IPS-20b (cell line): Measurements from ENCODE around the gene GPR31.
"Not testable (repeated sequence)": the region's sequence is repeated elsewhere in the genome, so short reads cannot be mapped to it uniquely, and the experiment has no call there.

Experiments
- H3K27ac ChIP-seq: one replicate; pipeline ENCODE4 v1.5.1; 2013; ENCODE audit warnings: low read length
- H3K27me3 ChIP-seq: 2 replicates; pipeline ENCODE4 v1.6.1; 2013; ENCODE audit warnings: mild to moderate bottlenecking, low read length, inconsistent platforms; ENCODE audit not compliant: insufficient read depth
- H3K36me3 ChIP-seq: 2 replicates; pipeline ENCODE4 v1.6.1; 2013; ENCODE audit warnings: low read depth, mild to moderate bottlenecking, inconsistent platforms, low read length, moderate library complexity; ENCODE audit not compliant: insufficient read depth
- H3K4me1 ChIP-seq: 2 replicates; pipeline ENCODE4 v1.6.1; 2013; ENCODE audit warnings: mild to moderate bottlenecking, control low read depth, inconsistent platforms, low read length, moderate library complexity; ENCODE audit not compliant: insufficient read depth
- H3K4me3 ChIP-seq: 2 replicates; pipeline ENCODE4 v1.5.1; 2013; ENCODE audit warnings: mild to moderate bottlenecking, low read length, inconsistent platforms
- H3K9ac ChIP-seq: 2 replicates; pipeline ENCODE4 v1.6.1; 2013; ENCODE audit warnings: low read depth, mild to moderate bottlenecking, inconsistent platforms, low read length, moderate library complexity
- H3K9me3 ChIP-seq: 2 replicates; pipeline ENCODE4 v1.6.1; 2013; ENCODE audit warnings: mild to moderate bottlenecking, low read depth, low read length, inconsistent platforms; ENCODE audit not compliant: insufficient read depth

The GPR31 gene

DNA sequence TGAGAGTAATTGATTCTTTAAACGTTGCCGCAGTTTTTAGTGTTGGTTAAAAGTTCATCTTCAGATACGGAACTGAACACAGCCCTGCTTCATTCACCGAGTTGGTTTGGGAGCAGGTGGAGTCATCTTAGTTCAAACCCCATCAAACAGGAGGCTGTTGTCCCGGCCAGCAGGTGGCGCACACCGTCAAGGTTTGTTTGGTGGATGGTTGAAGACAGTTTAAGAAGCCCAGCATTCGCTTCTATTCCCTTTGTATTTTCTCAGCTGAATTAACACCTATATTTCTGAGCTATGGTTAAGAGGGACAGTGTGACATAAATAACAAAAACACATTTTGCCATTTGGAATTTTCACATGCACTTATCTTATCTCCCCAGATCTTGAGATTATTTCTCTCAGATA is 25.1 kb upstream of the GPR31 start:
- not testable (repeated sequence) for H3K9ac ChIP-seq, H3K27me3 ChIP-seq, H3K4me1 ChIP-seq, H3K9me3 ChIP-seq, H3K27ac ChIP-seq, H3K36me3 ChIP-seq, H3K4me3 ChIP-seq

DNA sequence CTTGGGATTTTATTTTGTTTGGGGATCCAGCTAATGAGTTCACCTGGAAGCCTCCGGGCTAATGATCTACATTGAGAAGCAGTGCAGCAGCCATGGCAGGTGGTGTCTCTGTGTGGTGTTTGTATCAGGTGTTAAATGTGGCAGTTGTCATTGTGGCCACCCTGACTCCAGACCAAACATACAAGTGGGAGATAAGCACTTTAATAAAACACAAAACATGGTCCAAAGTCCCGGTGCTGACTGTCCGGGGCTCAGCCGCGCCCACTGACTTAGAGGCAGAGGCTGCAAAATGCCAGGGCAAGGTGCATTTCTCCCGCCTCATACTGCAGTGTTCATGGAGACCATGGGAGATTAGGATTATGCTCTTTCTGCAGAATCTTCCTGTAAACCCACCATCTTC is 23.6 kb upstream of the GPR31 start:
- not testable (repeated sequence) for H3K9ac ChIP-seq, H3K27ac ChIP-seq, H3K27me3 ChIP-seq

DNA sequence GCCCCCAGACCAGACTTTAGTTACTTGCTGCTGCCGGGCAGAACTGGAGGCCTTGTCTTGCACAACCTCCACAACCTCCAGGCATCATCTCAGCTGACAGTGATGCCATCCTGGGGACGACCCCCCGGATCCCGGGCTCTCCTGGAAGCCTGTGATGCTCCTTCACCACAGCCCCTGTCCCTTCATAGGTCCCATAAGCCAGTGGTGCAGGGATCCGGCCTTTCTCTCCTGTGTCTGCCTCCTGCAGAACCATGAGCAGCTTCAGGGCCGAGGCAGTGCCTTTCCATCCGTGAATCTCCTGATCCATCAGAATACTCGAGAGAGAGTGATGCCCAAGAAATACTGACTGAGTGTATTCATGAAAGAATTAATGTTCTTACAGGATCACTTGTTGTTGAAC is 22.3 kb upstream of the GPR31 start:
- H3K4me3 ChIP-seq, H3K9ac ChIP-seq, H3K27ac ChIP-seq, H3K4me1 ChIP-seq, H3K36me3 ChIP-seq, H3K9me3 ChIP-seq, H3K27me3 ChIP-seq: not testable (repeated sequence)

More for the DNA sequence above, 23.6 kb upstream of the GPR31 start:
- not testable (repeated sequence) for H3K36me3 ChIP-seq, H3K9me3 ChIP-seq, H3K4me3 ChIP-seq, H3K4me1 ChIP-seq

DNA sequence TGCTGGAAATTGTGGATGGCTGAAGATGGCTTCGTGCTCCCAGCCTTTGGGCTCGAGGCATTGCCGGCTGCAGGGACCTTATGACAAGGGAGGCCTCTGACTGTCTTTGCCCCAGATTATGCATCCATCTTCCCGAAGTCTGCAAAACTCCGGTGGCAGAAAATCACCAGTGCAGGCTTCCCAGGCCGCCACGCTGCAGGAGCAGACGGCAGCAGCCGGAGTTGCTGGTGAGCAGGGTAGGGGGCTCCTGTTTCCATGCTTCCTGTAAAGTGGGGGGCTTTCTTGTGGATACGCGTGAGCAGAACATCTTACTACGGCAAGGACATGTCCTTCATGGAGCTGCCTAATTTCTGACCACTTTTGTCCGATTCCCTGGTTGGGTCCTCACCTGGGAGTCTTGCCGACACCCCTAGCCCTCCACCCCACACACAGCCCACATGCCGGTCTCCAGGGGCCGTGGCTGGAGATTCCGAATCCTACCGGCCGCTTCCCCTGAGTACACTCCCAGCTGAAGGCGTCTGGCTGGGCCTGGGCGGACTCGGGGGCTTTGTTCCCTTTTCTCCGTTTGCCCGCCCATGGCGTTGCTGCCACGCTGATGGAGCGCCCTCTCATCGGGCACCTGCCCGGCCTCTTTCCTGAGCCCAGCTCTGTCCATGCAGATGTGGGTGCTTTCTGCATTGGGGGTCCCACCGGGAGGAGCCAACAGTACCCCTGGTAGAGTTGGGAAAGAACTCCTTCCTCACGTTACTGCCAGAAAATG is 21.3 kb upstream of the GPR31 start:
- not testable (repeated sequence) for H3K27me3 ChIP-seq, H3K4me1 ChIP-seq, H3K9ac ChIP-seq, H3K4me3 ChIP-seq, H3K27ac ChIP-seq, H3K36me3 ChIP-seq, H3K9me3 ChIP-seq

DNA sequence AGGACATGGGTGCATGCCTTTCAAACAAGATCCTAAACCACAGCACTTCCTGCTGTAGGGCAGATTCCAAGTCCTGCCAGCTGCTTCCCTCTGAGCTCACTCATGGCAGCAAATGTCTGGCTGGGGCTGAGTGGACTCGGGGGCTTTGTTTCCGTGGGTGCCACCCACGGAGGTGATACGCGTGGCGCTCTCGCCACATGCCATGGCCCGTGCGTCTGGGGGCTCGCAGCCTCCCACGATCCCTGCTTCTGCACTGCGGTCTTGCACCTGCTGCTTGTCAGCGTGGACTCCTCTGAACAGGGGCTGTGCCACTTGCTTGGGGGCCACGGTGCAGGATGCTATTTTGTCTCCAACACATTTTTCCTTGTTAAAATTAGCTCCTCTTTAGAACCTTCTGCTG is 19.5 kb upstream of the GPR31 start:
- H3K27me3 ChIP-seq, H3K27ac ChIP-seq, H3K9ac ChIP-seq, H3K4me3 ChIP-seq, H3K4me1 ChIP-seq, H3K9me3 ChIP-seq, H3K36me3 ChIP-seq: not testable (repeated sequence)

DNA sequence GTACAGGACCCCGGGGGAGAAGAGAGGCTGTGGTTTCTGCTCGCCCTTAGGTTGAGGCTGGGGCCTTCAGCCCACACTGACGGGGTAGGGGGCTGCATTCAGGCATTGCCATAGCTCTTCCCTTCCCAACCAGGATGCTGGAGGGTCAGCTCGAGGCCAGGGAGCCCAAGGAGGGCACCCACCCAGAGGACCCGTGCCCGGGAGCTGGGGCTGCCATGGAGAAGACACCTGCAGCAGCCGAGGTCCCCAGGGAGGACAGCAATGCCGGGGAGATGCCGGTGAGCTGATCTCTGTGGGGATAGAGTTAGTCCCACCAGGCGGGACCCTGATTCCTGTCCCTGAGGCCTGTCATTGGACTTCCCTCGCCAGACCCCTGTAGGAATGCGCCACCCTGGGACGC is 14.2 kb upstream of the GPR31 start:
- H3K27me3 ChIP-seq, H3K36me3 ChIP-seq, H3K27ac ChIP-seq: not testable (repeated sequence)

DNA sequence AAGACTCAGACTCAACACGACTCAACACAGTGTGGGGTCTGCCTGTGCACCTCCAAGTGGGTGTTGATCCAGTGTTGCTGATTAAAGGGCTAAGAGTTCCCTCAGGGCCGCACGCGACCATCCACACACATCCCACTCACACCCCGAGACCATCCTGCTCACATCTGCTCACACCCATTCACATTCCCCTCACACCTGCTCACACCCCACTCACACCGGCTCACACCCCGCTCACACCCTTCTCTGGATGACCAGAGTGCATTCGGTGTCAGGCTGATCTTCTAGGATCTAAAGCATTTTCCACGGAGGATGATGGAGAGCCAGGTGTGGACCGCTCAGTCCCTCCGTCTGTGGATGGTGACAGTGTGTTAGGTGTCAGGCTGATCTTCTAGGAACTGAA is 13.5 kb upstream of the GPR31 start:
- not testable (repeated sequence) for H3K9ac ChIP-seq, H3K27ac ChIP-seq, H3K36me3 ChIP-seq, H3K9me3 ChIP-seq, H3K27me3 ChIP-seq, H3K4me1 ChIP-seq, H3K4me3 ChIP-seq

More for the DNA sequence above, 14.2 kb upstream of the GPR31 start:
- not testable (repeated sequence) for H3K9ac ChIP-seq, H3K4me3 ChIP-seq, H3K4me1 ChIP-seq, H3K9me3 ChIP-seq

DNA sequence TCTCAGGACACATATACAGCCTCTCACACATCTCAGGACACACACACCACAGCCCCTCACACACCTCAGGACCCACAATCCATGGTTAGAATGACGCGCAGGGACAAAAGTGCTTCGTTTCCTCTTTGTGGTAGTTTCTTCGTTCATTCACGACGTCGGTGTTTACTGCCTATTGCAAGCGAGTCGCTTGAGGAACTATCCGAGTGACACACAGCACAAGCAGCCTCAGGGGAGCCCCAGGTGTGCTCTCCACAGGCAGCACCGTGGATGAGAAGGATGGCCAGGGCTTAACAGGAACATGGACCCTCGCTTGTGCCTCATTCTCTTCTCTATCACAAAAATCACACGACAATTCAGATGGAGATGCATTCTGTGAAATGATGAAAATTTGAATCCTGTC is 12.1 kb upstream of the GPR31 start:
- not testable (repeated sequence) for H3K9me3 ChIP-seq, H3K36me3 ChIP-seq, H3K27me3 ChIP-seq, H3K4me1 ChIP-seq, H3K4me3 ChIP-seq, H3K9ac ChIP-seq, H3K27ac ChIP-seq

DNA sequence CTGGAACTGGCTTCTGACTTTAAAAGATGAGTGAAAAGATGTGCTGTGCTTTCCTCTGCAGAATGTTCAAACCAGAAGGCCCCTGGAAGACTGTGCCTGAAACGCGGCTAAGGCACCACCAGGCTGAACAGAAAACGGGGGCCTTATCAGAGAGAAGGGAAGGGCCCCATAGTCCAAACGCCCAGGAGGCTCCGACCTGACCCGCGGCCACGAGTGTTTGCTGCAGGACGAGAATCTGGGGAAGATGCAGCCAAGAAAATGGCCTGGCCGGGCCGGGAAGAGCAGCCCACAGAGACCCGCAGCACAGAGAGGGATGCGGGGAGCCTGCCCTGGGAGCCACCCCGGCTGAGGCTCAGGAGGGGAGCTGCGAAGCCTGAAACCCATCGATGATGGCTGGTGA is 10.5 kb upstream of the GPR31 start:
- peaks cover 22% of the 10 kb centered on the region; the same call in 1 of the 2 replicates for H3K4me1 ChIP-seq
- H3K27me3 ChIP-seq, H3K9me3 ChIP-seq, H3K4me3 ChIP-seq, H3K9ac ChIP-seq, H3K27ac ChIP-seq, H3K36me3 ChIP-seq: not testable (repeated sequence)

DNA sequence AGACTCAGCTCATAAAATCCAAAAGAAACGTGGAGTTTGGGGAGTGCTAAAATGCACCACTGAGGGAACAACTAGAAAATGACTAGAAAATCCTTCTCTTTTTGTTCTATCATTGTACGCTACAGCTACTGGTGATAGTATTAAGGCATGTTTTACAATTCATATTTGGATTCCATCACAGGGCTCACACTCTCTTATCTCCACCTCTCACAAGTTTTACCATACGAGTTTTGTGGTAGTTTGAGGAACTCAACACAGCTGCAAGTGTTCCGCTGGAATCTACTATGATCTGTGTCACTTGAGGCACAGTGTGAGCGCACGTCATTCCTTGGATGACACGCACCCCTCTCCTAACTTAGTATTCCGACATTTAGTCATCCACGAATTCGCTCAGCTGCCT is 9.9 kb upstream of the GPR31 start:
- H3K27ac ChIP-seq, H3K4me3 ChIP-seq, H3K36me3 ChIP-seq, H3K27me3 ChIP-seq, H3K9me3 ChIP-seq, H3K9ac ChIP-seq: not testable (repeated sequence)
- H3K4me1 ChIP-seq: peaks cover 28% of the 10 kb centered on the region

DNA sequence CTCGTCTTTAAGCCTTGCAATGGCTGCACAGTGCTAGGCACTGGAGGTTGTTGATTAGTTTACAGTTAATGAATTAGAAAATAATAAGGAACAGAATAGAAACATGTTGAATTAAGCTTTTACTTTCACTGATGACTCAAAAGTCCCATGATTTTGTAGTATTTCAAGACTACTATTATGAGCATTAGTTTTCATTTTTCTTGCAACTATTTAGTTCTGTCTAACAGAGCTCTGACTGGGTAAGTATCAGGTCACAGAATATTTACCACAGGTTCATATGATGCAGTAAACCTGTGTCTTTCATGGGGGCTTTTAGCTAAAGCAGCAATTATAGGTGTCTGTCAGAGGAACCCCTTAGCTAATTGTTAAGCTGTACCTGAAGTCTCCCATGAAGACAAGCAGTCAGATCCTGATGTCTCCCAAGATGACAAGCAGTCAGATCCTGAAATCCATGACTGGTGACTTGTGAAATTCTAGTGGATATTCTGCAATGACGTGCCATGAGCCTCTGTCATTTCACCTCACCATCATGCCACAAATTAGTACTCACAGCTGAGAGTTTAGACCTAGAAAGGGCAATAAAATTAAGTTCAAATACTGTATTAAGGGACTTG is 8.2 kb upstream of the GPR31 start:
- no peak overlapping the region for H3K27ac ChIP-seq
- no peaks in the 10 kb centered on the region for H3K9me3 ChIP-seq
- no peaks in the 10 kb centered on the region for H3K27me3 ChIP-seq
- no peak overlapping the region for H3K4me3 ChIP-seq
- H3K36me3 ChIP-seq: no peaks in the 10 kb centered on the region
- H3K4me1 ChIP-seq: peaks cover 35% of the 10 kb centered on the region
- H3K9ac ChIP-seq: no peak overlapping the region

DNA sequence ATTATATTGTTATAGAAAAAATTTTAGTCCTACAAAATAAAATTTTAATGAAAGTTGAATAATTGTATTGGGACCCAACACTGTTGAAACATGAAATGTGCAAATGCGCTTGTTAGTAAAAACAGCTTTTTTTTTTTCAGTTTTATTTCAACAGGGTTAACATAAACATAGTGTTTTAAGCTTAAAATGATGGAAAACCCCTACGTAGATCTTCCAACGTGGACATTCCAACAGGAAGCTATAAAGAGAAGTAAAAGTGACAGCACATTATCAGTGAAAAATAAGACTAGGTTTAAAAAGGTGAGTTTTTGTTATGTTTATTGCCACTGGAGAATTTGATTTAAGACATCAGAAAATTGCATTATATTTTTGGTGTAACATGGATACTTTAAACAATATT is 6.5 kb upstream of the GPR31 start:
- Histone ChIP-seq H3K9me3 (no peaks in the 10 kb centered on the region), H3K4me1 (peaks cover 35% of the 10 kb centered on the region), H3K27me3 (no peaks in the 10 kb centered on the region), H3K4me3 (no peak overlapping the region), H3K27ac (peak overlapping the region; percentile 96), H3K36me3 (no peaks in the 10 kb centered on the region), H3K9ac (peak overlapping the region; percentile 77)
